Ovary (tissue), 3 donors: ENCODE measurements around the gene TSEN34.
"Not testable (repeated sequence)": the region's sequence is repeated elsewhere in the genome, so short reads cannot be mapped to it uniquely, and the experiment has no call there.

Source experiments
- CTCF ChIP-seq, 3 donors: fragments of 450-650 bp in 2 of 3; fragments of 200-600 bp in 1 of 3; IDR thresholded peaks; one replicate each; pipeline versions ENCODE4 v1.5.1 to v1.8.0; 2016 to 2022; ENCODE audit warnings: antibody characterized with exemption in 3 of 3, mild to moderate bottlenecking in 1 of 3
- POLR2A ChIP-seq: fragments of 450-650 bp; IDR thresholded peaks from one replicate; pipeline ENCODE4 v1.6.1; 2017; ENCODE audit warnings: antibody characterized with exemption, mild to moderate bottlenecking, moderate library complexity
- donor health status: DM: no; HTN: no; CAD: no.

- TF ChIP-seq CTCF (IDR thresholded peaks at IDR 0.05); POLR2A: not testable (repeated sequence)
Measured at GRCh38 chr19:54221947-54222346, 30.8 kb downstream of the TSEN34 start.
